Fibroblast of skin of abdomen (primary cell): ENCODE results near the gene NUP210L.

Experiments
- DNase-seq: peaks from one replicate; pipeline ENCODE4 v3.0.0-alpha.2; 2013

Gene NUP210L

DNA sequence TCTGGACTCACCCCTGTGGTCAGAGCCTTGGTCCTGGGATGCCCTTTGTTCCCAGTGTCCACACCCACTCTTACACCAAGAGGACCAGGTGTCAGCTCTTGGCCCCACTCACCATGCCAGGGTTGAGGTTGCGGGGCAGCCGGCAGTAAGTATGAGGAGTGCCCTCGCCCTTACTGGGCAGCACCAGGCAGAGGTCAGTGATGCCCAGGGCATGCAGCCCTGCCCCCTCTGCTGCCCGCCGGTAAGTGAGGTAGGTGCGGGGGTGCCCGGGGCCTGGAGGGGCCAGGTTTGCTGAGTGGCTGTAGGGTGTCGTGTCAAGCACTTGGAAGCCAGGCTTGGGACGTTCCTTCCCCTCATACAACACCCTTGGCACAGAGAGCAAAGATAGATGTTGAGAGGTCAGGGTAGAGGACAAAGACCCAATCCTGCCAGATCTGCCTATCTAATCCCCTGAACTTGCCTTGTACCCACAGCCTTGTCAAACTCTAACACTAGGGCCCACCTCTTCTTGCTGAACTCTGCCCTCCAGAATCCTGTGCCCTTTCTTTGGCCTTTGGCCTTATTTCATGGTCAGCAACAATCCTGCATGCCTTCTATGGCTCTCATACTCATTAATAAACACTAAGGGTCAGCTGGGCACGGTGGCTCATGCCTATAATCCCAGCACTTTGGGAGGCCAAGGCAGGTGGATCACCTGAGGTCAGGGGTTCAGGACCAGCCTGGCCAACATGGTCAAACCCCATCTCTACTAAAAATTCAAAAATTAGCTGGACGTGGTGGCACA lies 211.9 kb downstream of the NUP210L start:
- DNase-seq, result no peak
